Astrocyte (in vitro differentiated cells and primary cell): ENCODE results near the gene DIO1. TPM values are rescaled to one million over a fixed set of nuclear protein-coding genes. Genes with fewer than 3 reads are reported as not detected.

Source experiments
- DNase-seq: peaks from one replicate; pipeline ENCODE4 v3.0.0-alpha.2; 2010; ENCODE audit warnings: low read depth
- FAIRE-seq: peaks from 2 replicates; lab custom pipeline; 2011; peaks lifted over from hg19 to GRCh38; lab: Jason Lieb, UNC
- H2AFZ ChIP-seq: 2 replicates; pipeline ENCODE4 v1.6.0; 2012; ENCODE audit warnings: low read depth, low read length, inconsistent platforms
- H3K27ac ChIP-seq: 2 replicates; pipeline ENCODE4 v1.5.1; 2011; ENCODE audit warnings: low read depth, low read length, inconsistent platforms
- H3K27me3 ChIP-seq: 2 replicates; pipeline ENCODE4 v1.6.0; 2011; ENCODE audit warnings: low read length, inconsistent platforms; ENCODE audit not compliant: insufficient read depth
- H3K36me3 ChIP-seq: 2 replicates; pipeline ENCODE4 v1.5.1; 2011; ENCODE audit warnings: low read length, inconsistent platforms; ENCODE audit not compliant: insufficient read depth
- H3K4me1 ChIP-seq: 2 replicates; pipeline ENCODE4 v1.5.1; 2011; ENCODE audit warnings: low read length, inconsistent platforms; ENCODE audit not compliant: insufficient read depth
- H3K4me2 ChIP-seq: 2 replicates; pipeline ENCODE4 v1.6.0; 2012; ENCODE audit warnings: low read length, inconsistent platforms
- H3K4me3 ChIP-seq: 2 replicates; pipeline ENCODE4 v1.5.1; 2011; ENCODE audit warnings: low read depth, mild to moderate bottlenecking, low read length, inconsistent platforms; ENCODE audit not compliant: insufficient read depth
- H3K79me2 ChIP-seq: 2 replicates; pipeline ENCODE4 v1.6.0; 2012; ENCODE audit warnings: mild to moderate bottlenecking, low read length, inconsistent platforms; ENCODE audit not compliant: insufficient read depth
- H3K9ac ChIP-seq: 2 replicates; pipeline ENCODE4 v1.6.0; 2012; ENCODE audit warnings: mild to moderate bottlenecking, low read length, inconsistent platforms
- H3K9me3 ChIP-seq: 2 replicates; pipeline ENCODE4 v1.5.1; 2012; ENCODE audit warnings: low read depth, mild to moderate bottlenecking, low read length, inconsistent platforms; ENCODE audit not compliant: insufficient read depth
- H4K20me1 ChIP-seq: 2 replicates; pipeline ENCODE4 v1.6.0; 2012; ENCODE audit warnings: low read length, inconsistent platforms; ENCODE audit not compliant: insufficient read depth
- H3K27ac Mint-ChIP-seq: one replicate; pipeline ENCODE4 v1.8.0; 2021; ENCODE audit warnings: mild to moderate bottlenecking, mixed read lengths; ENCODE audit not compliant: unreplicated experiment
- H3K27me3 Mint-ChIP-seq: one replicate; pipeline ENCODE4 v1.8.0; 2021; ENCODE audit warnings: low read depth, mixed read lengths; ENCODE audit not compliant: unreplicated experiment
- H3K36me3 Mint-ChIP-seq: one replicate; pipeline ENCODE4 v1.8.0; 2021; ENCODE audit warnings: low read depth, mixed read lengths; ENCODE audit not compliant: unreplicated experiment
- H3K4me1 Mint-ChIP-seq: one replicate; pipeline ENCODE4 v1.8.0; 2021; ENCODE audit warnings: low read depth, mixed read lengths; ENCODE audit not compliant: unreplicated experiment
- H3K4me3 Mint-ChIP-seq: one replicate; pipeline ENCODE4 v1.8.0; 2021; ENCODE audit warnings: mild to moderate bottlenecking, moderate library complexity, mixed read lengths; ENCODE audit not compliant: unreplicated experiment
- H3K9me3 Mint-ChIP-seq: one replicate; pipeline ENCODE4 v1.8.0; 2021; ENCODE audit warnings: mild to moderate bottlenecking, mixed read lengths; ENCODE audit not compliant: unreplicated experiment
- EZH2 ChIP-seq: IDR thresholded peaks from 2 replicates; pipeline ENCODE4 v1.6.1; 2012; ENCODE audit warnings: mild to moderate bottlenecking, low read length, inconsistent platforms; ENCODE audit not compliant: insufficient read depth
- total RNA-seq: library from RNA; stranded (reverse); gene quantifications from 2 replicates; pipeline ENCODE4 v1.2.1, GENCODE V29; 2021
- TF ChIP-seq, protein P1 (sequence below): IDR thresholded peaks from 2 replicates; pipeline ENCODE4 v1.5.1; 2011; ENCODE audit warnings: low read depth, mild to moderate bottlenecking, inconsistent platforms, low read length, moderate library complexity; ENCODE audit not compliant: insufficient read depth

Gene DIO1
- total RNA-seq, 1 donor from 2014 or later = not detected

GRCh38 chr1:53946252-53947171 is 52.5 kb downstream of the DIO1 start, which contains the start of gene LRRC42:
Gene LRRC42, plus strand, starts transcription at chr1:53946350. Its CDS starts 5,650 bp downstream, at chr1:53952000.
- H3K36me3 Mint-ChIP-seq = peaks cover 2% of the 10 kb centered on the region
- TF ChIP-seq EZH2 = no peak
- H3K9me3 Mint-ChIP-seq = no peaks in the 10 kb centered on the region
- peak within 1 kb of the TSS; percentile 89 for H3K4me3 ChIP-seq
- H3K27me3 Mint-ChIP-seq = no peaks in the 10 kb centered on the region
- DNase-seq (no peak), FAIRE-seq (no peak)
- H4K20me1 ChIP-seq = peaks cover 43% of the 10 kb centered on the region
- H3K27me3 ChIP-seq = no peaks in the 10 kb centered on the region
- H3K4me1 Mint-ChIP-seq = peaks cover 26% of the 10 kb centered on the region
- H3K27ac ChIP-seq = peak within 1 kb of the TSS; percentile 79
- peaks cover 13% of the 10 kb centered on the region for H3K4me1 ChIP-seq
- no peaks in the 10 kb centered on the region for H3K9me3 ChIP-seq
- H3K4me2 ChIP-seq = peak within 1 kb of the TSS; percentile 100
- peak within 1 kb of the TSS; percentile 90 for H3K9ac ChIP-seq
- peak within 1 kb of the TSS; percentile 95 for H2AFZ ChIP-seq
- H3K36me3 ChIP-seq = no peaks in the 10 kb centered on the region
- peaks cover 79% of the 10 kb centered on the region for H3K79me2 ChIP-seq
- H3K4me3 Mint-ChIP-seq = peak within 1 kb of the TSS; percentile 95
- peak within 1 kb of the TSS; percentile 91 for H3K27ac Mint-ChIP-seq

DNA sequence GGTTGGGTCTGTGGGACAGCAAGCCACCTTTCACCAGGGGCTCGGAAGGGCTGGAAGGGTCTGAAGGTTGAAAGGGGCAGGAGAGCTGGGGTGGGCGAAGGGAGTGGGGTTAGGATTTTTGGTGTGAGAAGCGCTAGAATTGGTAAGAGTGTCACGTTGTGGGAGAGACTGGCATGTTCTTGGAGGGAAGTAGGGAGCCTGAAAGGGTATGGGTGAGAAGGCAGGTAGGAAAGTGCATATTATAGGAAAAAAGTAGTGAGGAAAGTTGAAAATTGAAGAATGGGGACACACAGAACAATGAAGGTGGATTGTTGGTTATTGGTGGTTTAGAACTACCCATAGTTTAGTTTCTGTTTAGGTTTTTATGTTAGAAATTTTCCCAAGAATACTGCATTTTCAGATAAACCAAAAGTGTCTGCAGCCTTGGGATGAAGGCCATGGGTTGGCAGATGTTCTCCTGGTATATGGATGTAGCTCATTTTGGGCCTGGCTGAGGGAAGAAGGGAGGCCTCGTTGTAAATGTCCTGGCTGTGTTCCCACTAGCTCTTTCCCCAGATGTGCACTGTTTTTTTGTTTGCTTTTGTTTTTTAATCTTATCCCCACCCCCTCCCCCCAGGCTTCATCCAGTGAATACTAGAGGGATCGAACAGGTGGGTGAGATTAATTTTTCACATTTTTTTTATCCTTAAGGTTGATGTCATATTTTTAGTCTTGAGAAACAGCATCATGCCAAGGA is 53.4 kb downstream of the DIO1 start:
- Histone ChIP-seq H3K27me3 (no peaks in the 10 kb centered on the region), H3K36me3 (peaks cover 6% of the 10 kb centered on the region), H3K9me3 (no peaks in the 10 kb centered on the region), H3K4me3 (peak overlapping the region; percentile 69), H2AFZ (no peak overlapping the region), H3K27ac (no peak overlapping the region), H3K4me1 (peaks cover 13% of the 10 kb centered on the region), H3K79me2 (peaks cover 79% of the 10 kb centered on the region), H3K9ac (peak overlapping the region; percentile 90), H4K20me1 (peaks cover 51% of the 10 kb centered on the region), H3K4me2 (peak overlapping the region; percentile 100)
- peak overlapping the region; percentile 54 for H3K27ac Mint-ChIP-seq
- TF ChIP-seq EZH2 = no peak
- TF ChIP-seq, protein P1, sequence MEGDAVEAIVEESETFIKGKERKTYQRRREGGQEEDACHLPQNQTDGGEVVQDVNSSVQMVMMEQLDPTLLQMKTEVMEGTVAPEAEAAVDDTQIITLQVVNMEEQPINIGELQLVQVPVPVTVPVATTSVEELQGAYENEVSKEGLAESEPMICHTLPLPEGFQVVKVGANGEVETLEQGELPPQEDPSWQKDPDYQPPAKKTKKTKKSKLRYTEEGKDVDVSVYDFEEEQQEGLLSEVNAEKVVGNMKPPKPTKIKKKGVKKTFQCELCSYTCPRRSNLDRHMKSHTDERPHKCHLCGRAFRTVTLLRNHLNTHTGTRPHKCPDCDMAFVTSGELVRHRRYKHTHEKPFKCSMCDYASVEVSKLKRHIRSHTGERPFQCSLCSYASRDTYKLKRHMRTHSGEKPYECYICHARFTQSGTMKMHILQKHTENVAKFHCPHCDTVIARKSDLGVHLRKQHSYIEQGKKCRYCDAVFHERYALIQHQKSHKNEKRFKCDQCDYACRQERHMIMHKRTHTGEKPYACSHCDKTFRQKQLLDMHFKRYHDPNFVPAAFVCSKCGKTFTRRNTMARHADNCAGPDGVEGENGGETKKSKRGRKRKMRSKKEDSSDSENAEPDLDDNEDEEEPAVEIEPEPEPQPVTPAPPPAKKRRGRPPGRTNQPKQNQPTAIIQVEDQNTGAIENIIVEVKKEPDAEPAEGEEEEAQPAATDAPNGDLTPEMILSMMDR = no peak
- no peaks in the 10 kb centered on the region for H3K9me3 Mint-ChIP-seq
- peaks cover 26% of the 10 kb centered on the region for H3K4me1 Mint-ChIP-seq
- peaks cover 2% of the 10 kb centered on the region for H3K36me3 Mint-ChIP-seq
- peak overlapping the region; percentile 91 for H3K4me3 Mint-ChIP-seq
- H3K27me3 Mint-ChIP-seq = no peaks in the 10 kb centered on the region
- no peak for FAIRE-seq
- DNase-seq = no peak

DNA sequence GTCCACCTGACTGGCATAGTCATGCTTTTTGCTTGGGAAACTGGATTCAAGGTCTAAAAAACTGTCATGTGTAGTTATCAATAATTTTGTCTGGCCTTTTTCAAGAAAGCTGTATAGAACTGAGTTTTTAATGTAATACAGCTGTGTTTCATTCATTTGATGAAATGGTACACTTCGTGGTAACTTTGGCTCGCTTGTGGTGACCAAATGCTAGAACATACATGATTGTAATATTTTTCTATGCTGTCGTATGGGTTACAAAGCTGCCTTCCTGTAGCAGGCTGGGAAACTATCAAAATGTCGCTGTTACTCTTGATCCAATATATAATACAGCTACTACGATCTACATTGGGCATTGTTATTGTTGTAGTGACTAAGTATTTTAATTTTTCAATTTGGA is 54.3 kb downstream of the DIO1 start:
- no peak for TF ChIP-seq EZH2
- TF ChIP-seq, protein P1 = no peak
- Mint-ChIP-seq H3K36me3 (peaks cover 5% of the 10 kb centered on the region), H3K27me3 (no peaks in the 10 kb centered on the region), H3K27ac (peak overlapping the region; percentile 34), H3K4me3 (peak overlapping the region; percentile 91), H3K4me1 (peaks cover 26% of the 10 kb centered on the region), H3K9me3 (no peaks in the 10 kb centered on the region)
- Histone ChIP-seq H3K4me1 (peaks cover 13% of the 10 kb centered on the region), H3K27ac (no peak overlapping the region), H3K9ac (peak overlapping the region; percentile 90), H3K4me2 (peak overlapping the region; percentile 100), H2AFZ (no peak overlapping the region), H3K27me3 (no peaks in the 10 kb centered on the region), H3K9me3 (no peaks in the 10 kb centered on the region), H3K4me3 (no peak overlapping the region), H3K79me2 (peaks cover 77% of the 10 kb centered on the region), H4K20me1 (peaks cover 51% of the 10 kb centered on the region), H3K36me3 (peaks cover 8% of the 10 kb centered on the region)
- DNase-seq (no peak), FAIRE-seq (no peak)
